HepG2 (cell line): Measurements from ENCODE around the gene HCRTR1. TPM values are rescaled to one million over a fixed set of nuclear protein-coding genes. Genes with fewer than 3 reads are reported as not detected.

Experiments used
- ATAC-seq: fragments of 200-7000 bp; cut with Tn5 transposase; 3 replicates; pipeline ENCODE4 v1.9.1; 2020; ENCODE audit warnings: mild to moderate bottlenecking, moderate library complexity
- BruUV-seq: library from RNA; stranded (reverse); fragments of 400-500 nt; replicated peaks from 2 replicates; lab custom pipeline; 2021; lab: Mats Ljungman, UMichigan
- CTCF ChIA-PET: fragments of 300-600 bp; formaldehyde crosslinking; extraction: SDS; loops from one replicate; lab custom pipeline; 2021; ENCODE audit warnings: low total read pairs, inconsistent platforms, low intra/inter-chr PET ratio; lab: Yijun Ruan, JAX
- POLR2A ChIA-PET: fragments of 350-600 bp; sonication (Branson Sonifier 250); formaldehyde crosslinking; loops from one replicate; lab custom pipeline; 2020; ENCODE audit warnings: antibody characterized with exemption, inconsistent platforms; lab: Yijun Ruan, JAX
- DNase-seq: peaks from one replicate; pipeline ENCODE4 v3.0.0-alpha.2; 2015; ENCODE audit warnings: low spot score
- FAIRE-seq: peaks from 3 replicates; lab custom pipeline; 2011; peaks lifted over from hg19 to GRCh38; lab: Jason Lieb, UNC
- H2AFZ ChIP-seq: one replicate; pipeline ENCODE4 v1.6.1; 2011; ENCODE audit warnings: low read length, inconsistent platforms
- H3K27ac ChIP-seq: fragments of 300-600 bp; 3 replicates; pipeline ENCODE4 v1.8.0; 2011; ENCODE audit warnings: mixed run types, mild to moderate bottlenecking, mixed read lengths, low read length, inconsistent platforms; ENCODE audit not compliant: insufficient read depth; ENCODE audit errors: extremely low read length
- H3K27me3 ChIP-seq, 2 experiments: fragments of 200-600 bp in 1 of 2; 2 replicates in 1 of 2; 3 replicates in 1 of 2; pipeline versions ENCODE4 v1.6.0 to v1.8.0; 2011; ENCODE audit warnings: low read length in 2 of 2, mild to moderate bottlenecking in 2 of 2, moderate library complexity in 2 of 2, inconsistent platforms in 1 of 2; ENCODE audit not compliant: insufficient read depth in 2 of 2, control insufficient read depth in 1 of 2
- H3K36me3 ChIP-seq, 2 experiments: fragments of 200-600 bp in 1 of 2; replicated peaks in 1 of 2; 2 replicates in 1 of 2; 3 replicates in 1 of 2; pipeline versions ENCODE4 v1.5.1 to v1.8.0; 2011; ENCODE audit warnings: low read length in 2 of 2, inconsistent platforms in 1 of 2; ENCODE audit not compliant: insufficient read depth in 2 of 2, control insufficient read depth in 1 of 2
- H3K4me1 ChIP-seq: 2 replicates; pipeline ENCODE4 v1.5.1; 2012; ENCODE audit warnings: low read length, inconsistent platforms; ENCODE audit not compliant: insufficient read depth
- H3K4me2 ChIP-seq: 2 replicates; pipeline ENCODE4 v1.6.0; 2011; ENCODE audit warnings: low read depth, low read length, inconsistent platforms
- H3K4me3 ChIP-seq, 3 experiments: fragments of 200-600 bp in 1 of 3; sonication (generic), shearing (Covaris generic) in 1 of 3; replicated peaks in 1 of 3; 2 replicates each; pipeline ENCODE4 v1.5.1; 2011 to 2016; ENCODE audit warnings: low read length in 3 of 3, inconsistent platforms in 2 of 3, low read depth in 2 of 3, mild to moderate bottlenecking in 2 of 3, control low read depth in 1 of 3, mixed read lengths in 1 of 3; ENCODE audit not compliant: insufficient read depth in 1 of 3
- H3K79me2 ChIP-seq: one replicate; pipeline ENCODE4 v1.6.1; 2011; ENCODE audit warnings: low read length, inconsistent platforms; ENCODE audit not compliant: insufficient read depth
- H3K9ac ChIP-seq: 2 replicates; pipeline ENCODE4 v1.6.0; 2011; ENCODE audit warnings: mild to moderate bottlenecking, low read depth, low read length, inconsistent platforms; ENCODE audit not compliant: insufficient read depth
- H3K9me3 ChIP-seq: 2 replicates; pipeline ENCODE4 v1.5.1; 2012; ENCODE audit warnings: mild to moderate bottlenecking, low read length
- H4K20me1 ChIP-seq: 2 replicates; pipeline ENCODE4 v1.6.0; 2011; ENCODE audit warnings: inconsistent platforms, mild to moderate bottlenecking, low read length, moderate library complexity; ENCODE audit not compliant: insufficient read depth
- ATAD3A ChIP-seq: sonication (generic); formaldehyde crosslinking; IDR thresholded peaks from 2 replicates; pipeline ENCODE4 v1.4.0; 2020; ENCODE audit warnings: missing genetic modification reagents
- ATF7-NPFF ChIP-seq: sonication (generic); formaldehyde crosslinking; IDR thresholded peaks from 2 replicates; pipeline ENCODE4 v1.8.1; 2023; ENCODE audit warnings: mild to moderate bottlenecking, low read depth, missing genetic modification reagents, moderate library complexity
- HNRNPK ChIP-seq: fragments of 200-400 bp; formaldehyde crosslinking; IDR thresholded peaks from 2 replicates; pipeline ENCODE4 v1.6.1; 2018; ENCODE audit warnings: low read length, low read depth, moderate library complexity, mild to moderate bottlenecking; ENCODE audit not compliant: poor library complexity, severe bottlenecking
- RBFOX2 ChIP-seq: fragments of 200-400 bp; formaldehyde crosslinking; IDR thresholded peaks from 2 replicates; pipeline ENCODE4 v1.6.1; 2017; ENCODE audit warnings: low read depth, mild to moderate bottlenecking, low read length
- ZNF607 ChIP-seq: sonication (generic); formaldehyde crosslinking; IDR thresholded peaks from 2 replicates; pipeline ENCODE4 v1.5.1; 2020; ENCODE audit warnings: missing genetic modification reagents, mild to moderate bottlenecking, borderline replicate concordance
- ZNF891 ChIP-seq: sonication (generic); formaldehyde crosslinking; IDR thresholded peaks from 2 replicates; pipeline ENCODE4 v1.5.0; 2020; ENCODE audit warnings: mild to moderate bottlenecking, missing genetic modification reagents
- WGBS: methylation state at CpG from one replicate; pipeline ENCODE4 v1.1.6; 2017; ENCODE audit warnings: low lambda C conversion rate; 5-methylcytosine and 5-hydroxymethylcytosine counted together
- in situ Hi-C: cut with HindIII; loops from 2 replicates; pipeline ENCODE4 v1.10.0; 2017; ENCODE audit warnings: low pct_unique_long_range_greater_than_20kb; ENCODE audit not compliant: extremely low pct_ligation_motif_present
- intact Hi-C: fragments of 100-400 bp; cut with micrococcal nuclease; formaldehyde crosslinking; loops from one replicate; pipeline ENCODE4 v1.10.0; 2022; ENCODE audit not compliant: unreplicated experiment
- polyA plus RNA-seq, 8 experiments: library from polyadenylated mRNA; depleted of rRNA in 3 of 8; stranded (reverse) in 7 of 8; unstranded in 1 of 8; fragments of >200 nt; fragmentation: Illumina TruSeq in 4 of 8; extraction: Trizol in 4 of 8; gene quantifications; 2 replicates each; pipeline versions ENCODE4 v1.2.1 to v1.2.3, GENCODE V29; 2011 to 2016; ENCODE audit warnings: low read depth in 4 of 8, missing spikeins in 1 of 8, mixed read lengths in 1 of 8; ENCODE audit not compliant: insufficient read depth in 1 of 8
- total RNA-seq, 5 experiments: library from RNA; depleted of rRNA; stranded (reverse); fragments of >200 nt; fragmentation: Illumina TruSeq; extraction: Trizol; gene quantifications; 2 replicates each; pipeline ENCODE4 v1.2.3, GENCODE V29; 2016; ENCODE audit warnings: low read depth in 1 of 5
- TF ChIP-seq, protein P1 (sequence below): sonication (generic); formaldehyde crosslinking; IDR thresholded peaks from 2 replicates; pipeline ENCODE4 v1.4.0; 2020; ENCODE audit warnings: mild to moderate bottlenecking, missing genetic modification reagents

Gene HCRTR1
- total and polyA plus RNA-seq, 2 of the 13 experiments (the other 11 are each of a cell fraction or from before 2014, with no cell fraction given), result not detected

- H3K9me3 ChIP-seq, result no peaks in the 10 kb centered on the region
- CTCF ChIA-PET, result no interaction called here
- intact Hi-C loops, result no loop called here
- no peak for FAIRE-seq
- peaks cover 21% of the 10 kb centered on the region for H3K79me2 ChIP-seq
- no peak overlapping the region for H3K4me3 ChIP-seq
- no peak overlapping the region for H2AFZ ChIP-seq
- in situ Hi-C loops, result no loop called here
- DNase-seq, result no peak
- POLR2A ChIA-PET, result no interaction called here
- no peaks in the 10 kb centered on the region; a peak in 1 of 5 replicates for H3K27me3 ChIP-seq
- H3K9ac ChIP-seq, result no peak overlapping the region
- no peak overlapping the region; the same call in 1 of the 2 replicates for H3K4me2 ChIP-seq
- peaks cover 7 to 22% of the 10 kb centered on the region in 2 experiments; a peak in 4 of 5 replicates for H3K36me3 ChIP-seq
- H3K4me1 ChIP-seq, result peaks cover 74% of the 10 kb centered on the region
- TF ChIP-seq RBFOX2 (0 out of 2 replicates have a peak, but pooled peaks have one; percentile 17), ZNF891 (CRISPR knock-in tag) (no peak), HNRNPK (no peak), ZNF607 (CRISPR knock-in tag) (no peak), ATF7-NPFF (CRISPR knock-in tag) (no peak), ATAD3A (CRISPR knock-in tag) (no peak)
- TF ChIP-seq, protein P1, sequence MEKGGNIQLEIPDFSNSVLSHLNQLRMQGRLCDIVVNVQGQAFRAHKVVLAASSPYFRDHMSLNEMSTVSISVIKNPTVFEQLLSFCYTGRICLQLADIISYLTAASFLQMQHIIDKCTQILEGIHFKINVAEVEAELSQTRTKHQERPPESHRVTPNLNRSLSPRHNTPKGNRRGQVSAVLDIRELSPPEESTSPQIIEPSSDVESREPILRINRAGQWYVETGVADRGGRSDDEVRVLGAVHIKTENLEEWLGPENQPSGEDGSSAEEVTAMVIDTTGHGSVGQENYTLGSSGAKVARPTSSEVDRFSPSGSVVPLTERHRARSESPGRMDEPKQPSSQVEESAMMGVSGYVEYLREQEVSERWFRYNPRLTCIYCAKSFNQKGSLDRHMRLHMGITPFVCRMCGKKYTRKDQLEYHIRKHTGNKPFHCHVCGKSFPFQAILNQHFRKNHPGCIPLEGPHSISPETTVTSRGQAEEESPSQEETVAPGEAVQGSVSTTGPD (CRISPR knock-in tag), result no peak
- over 99% methylated on average over 15 of the region's 15 CpGs for WGBS
- H3K27ac ChIP-seq, result no peak overlapping the region
- BruUV-seq, result no TSS peak
- H4K20me1 ChIP-seq, result 0 out of 2 replicates have a peak, but pooled peaks cover 2% of the 10 kb centered on the region
- no peak for ATAC-seq
These were observed 36.4 kb upstream of the HCRTR1 start for GRCh38 chr1:31580891-31581603.
